Forelimb muscle (tissue), 1 donor: ENCODE results near the gene PTEN. TPM values are rescaled to one million over a fixed set of nuclear protein-coding genes. Genes with fewer than 3 reads are reported as not detected.

Source experiments
- DNase-seq: peaks from one replicate; pipeline ENCODE4 v3.0.0-alpha.2; 2013; ENCODE audit warnings: low read depth
- polyA plus RNA-seq: library from polyadenylated mRNA; unstranded; fragments of 120-200 nt; gene quantifications from one replicate; pipeline ENCODE4 v1.2.1, GENCODE V29; 2013; ENCODE audit not compliant: insufficient read length

Gene PTEN
- polyA plus RNA-seq, 1 donor = 39.0 TPM

- DNase-seq = no peak
Measured at GRCh38 chr10:87976101-87976743, 112.8 kb downstream of the PTEN start.

DNA sequence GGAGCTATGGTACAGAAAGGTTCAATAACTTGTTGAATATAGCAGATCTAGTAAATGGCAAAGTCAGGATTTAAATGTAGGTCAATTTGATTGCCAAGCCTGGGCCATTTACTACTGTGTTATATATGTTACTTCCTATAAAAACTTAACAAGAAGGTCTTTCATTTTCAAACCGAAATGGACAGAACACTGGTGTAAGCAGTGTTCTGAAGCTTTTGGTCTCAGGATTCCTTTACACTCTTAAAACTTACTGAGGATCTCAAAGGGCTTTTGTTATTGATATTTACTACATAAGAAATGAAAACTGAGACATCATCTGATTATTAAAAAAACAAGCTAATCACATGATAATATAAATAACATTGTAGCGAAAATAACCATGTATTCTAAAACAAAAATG, 114.7 kb downstream of the PTEN start:
- no peak for DNase-seq

DNA sequence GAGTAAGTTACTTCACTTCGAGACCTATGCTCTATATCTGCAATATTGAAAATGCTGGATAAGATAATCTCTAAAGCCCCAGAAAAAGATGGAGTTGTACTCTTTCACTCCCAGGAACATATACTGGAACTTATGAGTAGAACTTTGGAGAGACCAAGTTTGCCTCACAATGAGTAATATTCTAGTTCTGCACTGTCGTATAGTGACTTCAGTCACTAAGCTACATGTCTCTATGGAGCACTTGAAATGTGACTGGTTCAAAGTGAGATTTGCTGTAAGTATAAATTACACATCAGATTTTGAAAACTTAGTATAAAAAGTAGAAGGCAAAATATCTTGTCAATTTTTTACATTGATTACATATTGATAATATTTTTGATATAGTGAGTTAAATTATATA, 116.4 kb downstream of the PTEN start:
- DNase-seq = no peak

DNA sequence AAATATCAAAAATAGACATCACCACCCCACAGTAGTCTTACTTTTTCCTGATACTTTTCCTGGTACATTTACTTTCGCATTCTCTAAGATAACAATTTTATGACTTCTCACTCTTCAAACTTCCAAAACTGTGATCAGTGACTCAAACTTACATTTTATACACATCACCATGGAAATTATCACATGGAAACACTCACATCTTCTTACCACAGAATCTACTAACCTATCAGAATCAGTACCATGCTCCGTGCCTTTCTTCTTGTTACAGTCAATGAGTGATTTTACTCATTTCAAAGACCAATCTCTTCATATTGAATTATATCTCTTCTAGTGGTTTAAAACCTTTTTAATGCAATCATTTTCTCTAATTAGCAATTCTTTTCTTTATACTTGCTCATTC, 120.3 kb downstream of the PTEN start:
- no peak for DNase-seq

DNA sequence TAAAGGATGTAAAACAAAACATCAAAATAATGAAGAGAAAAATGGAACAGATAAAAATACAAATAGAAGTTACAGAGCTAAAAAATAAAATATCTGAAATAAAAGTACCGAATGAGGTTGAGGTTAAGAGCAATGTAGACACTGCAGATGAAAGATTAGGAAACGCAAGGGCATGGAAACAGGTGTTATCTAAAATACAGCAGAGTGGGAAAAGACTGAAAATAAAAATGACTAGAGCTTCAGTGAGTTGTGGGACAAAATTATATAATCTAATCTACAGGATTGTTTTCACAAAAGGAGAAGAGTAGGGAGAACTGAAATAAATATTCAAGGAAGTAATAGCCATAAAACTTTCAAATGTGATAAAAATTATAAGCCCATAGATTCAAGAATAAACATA, 123.8 kb downstream of the PTEN start:
- no peak for DNase-seq

DNA sequence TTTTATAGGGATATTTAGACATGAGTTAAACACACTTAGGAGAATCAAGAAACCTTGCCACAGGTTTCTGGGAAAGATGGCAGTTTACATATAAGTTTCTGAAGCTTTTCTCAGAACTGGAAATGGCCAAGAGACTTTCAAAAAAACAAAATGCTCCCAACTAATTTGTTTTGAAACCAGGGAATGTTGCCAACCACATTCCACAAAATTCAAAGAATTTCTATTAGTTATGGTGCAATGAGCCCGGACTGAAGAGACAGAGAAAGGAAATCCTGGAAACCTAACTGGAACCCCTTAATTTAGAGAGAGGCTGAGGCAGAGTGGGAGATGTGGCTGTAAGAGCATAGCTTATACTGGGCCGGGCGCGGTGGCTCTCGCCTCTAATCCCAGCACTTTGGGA, 128.5 kb downstream of the PTEN start:
- no peak for DNase-seq

GRCh38 chr10:88004451-88004850, 141.0 kb downstream of the PTEN start:
- DNase-seq = no peak

GRCh38 chr10:88006261-88006660, 142.8 kb downstream of the PTEN start:
- no peak for DNase-seq

- DNase-seq = no peak
Measured at GRCh38 chr10:88008866-88009470, 145.5 kb downstream of the PTEN start.

DNA sequence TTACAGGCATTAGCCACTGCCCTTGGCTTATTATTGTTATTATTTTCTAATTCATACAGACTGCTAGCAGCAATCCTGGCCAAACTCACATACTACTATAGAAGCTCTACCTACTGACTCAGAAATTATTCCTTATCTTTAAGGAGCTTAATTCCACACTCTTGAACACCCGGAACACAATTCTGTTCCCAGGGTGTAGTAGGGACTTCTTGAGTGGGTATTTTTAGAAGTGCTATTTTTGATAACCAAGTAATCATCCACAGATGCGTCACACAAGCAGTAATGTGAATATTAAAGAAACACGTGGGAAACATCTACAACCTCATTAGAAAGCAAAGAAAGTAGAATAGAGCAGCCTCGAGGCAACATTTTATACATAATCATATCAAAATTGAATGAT, 149.2 kb downstream of the PTEN start:
- DNase-seq = no peak

DNA sequence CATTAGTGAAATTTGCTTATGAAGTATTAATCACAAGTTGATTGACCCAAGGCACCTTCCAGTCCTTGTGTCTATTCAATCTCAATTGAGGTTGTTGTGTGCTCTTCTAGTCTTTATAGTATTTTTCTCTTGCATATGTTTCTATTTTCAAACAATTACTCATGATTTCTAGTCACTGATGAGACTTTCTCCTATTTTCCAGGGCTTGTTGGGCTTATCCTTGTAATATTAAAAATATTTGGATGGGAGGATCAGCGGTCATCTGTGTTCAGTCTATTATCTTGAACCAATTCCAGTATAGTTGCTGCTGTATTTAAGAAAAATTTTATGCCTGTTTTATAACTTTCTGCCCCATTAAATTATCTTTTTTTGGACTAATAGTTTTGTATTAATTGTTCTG, 154.4 kb downstream of the PTEN start:
- no peak for DNase-seq

- no peak for DNase-seq
Measured at GRCh38 chr10:88019753-88020152, 156.3 kb downstream of the PTEN start.

Other genes with a start within 250 kb of the PTEN start
- gene PAPSS2, start 203.7 kb upstream of the PTEN start, polyA plus RNA-seq = 7.8 TPM
- gene ATAD1, start 45.4 kb upstream of the PTEN start, polyA plus RNA-seq = 30.3 TPM
- 0.27 TPM for gene KLLN, start 92 bp upstream of the PTEN start, polyA plus RNA-seq